HEK293 (cell line): ENCODE data around the gene MARCHF9.

Experiments used
- CTCF ChIA-PET: fragments of 350-600 bp; formaldehyde crosslinking; extraction: SDS; loops from one replicate; lab custom pipeline; 2021; ENCODE audit warnings: antibody characterized with exemption; lab: Yijun Ruan, JAX
- POLR2A ChIA-PET: fragments of 300-600 bp; formaldehyde crosslinking; extraction: SDS; loops from one replicate; lab custom pipeline; 2020; ENCODE audit warnings: antibody characterized with exemption, inconsistent platforms; lab: Yijun Ruan, JAX
- H3K27ac ChIP-seq: fragments of 200-500 bp; sonication (Bioruptor generic); 2 replicates; pipeline ENCODE4 v1.5.1; 2014; ENCODE audit warnings: low read depth, low read length, control low read depth, inconsistent platforms; ENCODE audit errors: extremely low read depth
- H3K36me3 ChIP-seq, 2 experiments: fragments of 200-500 bp in 1 of 2; sonication (Bioruptor generic) in 1 of 2; 1 replicate in 1 of 2; 2 replicates in 1 of 2; pipeline ENCODE4 v1.5.1; 2014 to 2017; ENCODE audit warnings: inconsistent platforms in 2 of 2, low read length in 2 of 2; ENCODE audit not compliant: control insufficient read depth in 2 of 2, insufficient read depth in 1 of 2
- H3K4me1 ChIP-seq: fragments of 200-500 bp; sonication (Bioruptor generic); 2 replicates; pipeline ENCODE4 v1.5.1; 2014; ENCODE audit warnings: mild to moderate bottlenecking, low read length, inconsistent platforms; ENCODE audit not compliant: control insufficient read depth, insufficient read depth
- H3K4me3 ChIP-seq: 2 replicates; pipeline ENCODE4 v1.5.1; 2011; ENCODE audit warnings: low read depth, mild to moderate bottlenecking, control low read depth, low read length, moderate library complexity
- H3K9me3 ChIP-seq: fragments of 200-500 bp; sonication (Bioruptor generic); 2 replicates; pipeline ENCODE4 v1.5.1; 2014; ENCODE audit warnings: low read depth, low read length, inconsistent platforms; ENCODE audit not compliant: control insufficient read depth, insufficient read depth
- GLIS2 ChIP-seq: fragments of 450-650 bp; formaldehyde crosslinking; IDR thresholded peaks from 2 replicates; pipeline ENCODE4 v1.5.1; 2016; ENCODE audit warnings: missing biosample characterization, missing genetic modification characterization
- KLF7 ChIP-seq: fragments of 450-650 bp; formaldehyde crosslinking; IDR thresholded peaks from 2 replicates; pipeline ENCODE4 v1.5.1; 2016; ENCODE audit warnings: missing biosample characterization, missing genetic modification characterization, borderline replicate concordance
- MZF1 ChIP-seq: fragments of 450-650 bp; formaldehyde crosslinking; IDR thresholded peaks from 2 replicates; pipeline ENCODE4 v1.5.1; 2017; ENCODE audit warnings: missing biosample characterization, missing genetic modification characterization, borderline replicate concordance
- SCRT2 ChIP-seq: fragments of 450-650 bp; formaldehyde crosslinking; IDR thresholded peaks from 2 replicates; pipeline ENCODE4 v1.5.1; 2016; ENCODE audit warnings: missing biosample characterization, missing genetic modification characterization
- ZEB2 ChIP-seq: fragments of 450-650 bp; formaldehyde crosslinking; IDR thresholded peaks from 2 replicates; pipeline ENCODE4 v1.5.1; 2016; ENCODE audit warnings: missing biosample characterization, missing genetic modification characterization
- ZFP37 ChIP-seq: fragments of 450-650 bp; formaldehyde crosslinking; IDR thresholded peaks from 2 replicates; pipeline ENCODE4 v1.5.1; 2016; ENCODE audit warnings: missing biosample characterization, missing genetic modification characterization
- ZFP41 ChIP-seq: fragments of 450-650 bp; formaldehyde crosslinking; IDR thresholded peaks from 2 replicates; pipeline ENCODE4 v1.5.1; 2016; ENCODE audit warnings: missing biosample characterization, missing genetic modification characterization, borderline replicate concordance
- ZNF138 ChIP-seq: fragments of 450-650 bp; formaldehyde crosslinking; IDR thresholded peaks from 2 replicates; pipeline ENCODE4 v1.5.1; 2016; ENCODE audit warnings: missing biosample characterization, missing genetic modification characterization, borderline replicate concordance
- ZNF48 ChIP-seq: fragments of 450-650 bp; formaldehyde crosslinking; IDR thresholded peaks from 2 replicates; pipeline ENCODE4 v1.5.1; 2016; ENCODE audit warnings: missing biosample characterization, missing genetic modification characterization
- ZNF585B ChIP-seq: fragments of 450-650 bp; formaldehyde crosslinking; IDR thresholded peaks from 2 replicates; pipeline ENCODE4 v1.5.1; 2016; ENCODE audit warnings: missing biosample characterization, missing genetic modification characterization
- ZNF624 ChIP-seq: fragments of 450-650 bp; formaldehyde crosslinking; IDR thresholded peaks from 2 replicates; pipeline ENCODE4 v1.5.1; 2017; ENCODE audit warnings: missing biosample characterization, missing genetic modification characterization
- ZNF677 ChIP-seq: fragments of 450-650 bp; IDR thresholded peaks from 2 replicates; pipeline ENCODE4 v1.5.0; 2018; ENCODE audit warnings: missing biosample characterization, mild to moderate bottlenecking, missing genetic modification characterization, moderate library complexity
- ZSCAN16 ChIP-seq: fragments of 450-650 bp; formaldehyde crosslinking; IDR thresholded peaks from 2 replicates; pipeline ENCODE4 v1.5.1; 2016; ENCODE audit warnings: missing biosample characterization, missing genetic modification characterization
- TF ChIP-seq, protein P1 (sequence below): fragments of 450-650 bp; formaldehyde crosslinking; IDR thresholded peaks from 2 replicates; pipeline ENCODE4 v1.5.1; 2016; ENCODE audit warnings: missing biosample characterization, missing genetic modification characterization
- TF ChIP-seq, protein P2 (sequence below): fragments of 450-650 bp; IDR thresholded peaks from 2 replicates; pipeline ENCODE4 v1.5.1; 2018; ENCODE audit warnings: missing biosample characterization, missing genetic modification characterization
- TF ChIP-seq, protein P3 (sequence below): fragments of 450-650 bp; formaldehyde crosslinking; IDR thresholded peaks from 2 replicates; pipeline ENCODE4 v1.5.1; 2016; ENCODE audit warnings: missing biosample characterization, missing genetic modification characterization

Gene MARCHF9

DNA sequence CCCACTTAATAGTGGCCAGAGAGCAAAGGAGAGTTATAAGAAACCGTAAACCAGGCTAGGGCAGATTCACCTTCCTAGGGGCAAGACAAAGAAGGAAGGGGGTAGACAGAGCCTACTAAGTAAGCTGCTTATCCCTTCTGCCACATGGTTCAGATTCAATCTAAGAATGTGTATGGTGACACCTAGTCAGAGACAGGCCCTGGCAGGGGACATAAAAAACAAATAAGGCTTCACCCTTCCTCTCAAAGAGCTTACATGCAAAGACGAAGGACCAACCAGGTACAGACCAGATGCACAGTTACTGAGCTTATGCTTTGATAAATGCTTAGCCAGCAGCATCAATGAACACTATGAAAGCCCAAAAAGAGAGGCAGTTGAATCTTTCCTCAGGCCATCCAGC, 7.6 kb downstream of the MARCHF9 start:
- ChIA-PET CTCF (no interaction called here), POLR2A (no interaction called here)
- Histone ChIP-seq H3K36me3 (peaks cover 7 to 39% of the 10 kb centered on the region in 2 experiments), H3K4me1 (peaks cover 12% of the 10 kb centered on the region), H3K9me3 (no peaks in the 10 kb centered on the region), H3K27ac (no peak overlapping the region), H3K4me3 (no peak overlapping the region)
- TF ChIP-seq KLF7 (tag by site-specific recombination) = no peak
- TF ChIP-seq ZNF585B (tag by site-specific recombination) = no peak
- TF ChIP-seq, protein P1, sequence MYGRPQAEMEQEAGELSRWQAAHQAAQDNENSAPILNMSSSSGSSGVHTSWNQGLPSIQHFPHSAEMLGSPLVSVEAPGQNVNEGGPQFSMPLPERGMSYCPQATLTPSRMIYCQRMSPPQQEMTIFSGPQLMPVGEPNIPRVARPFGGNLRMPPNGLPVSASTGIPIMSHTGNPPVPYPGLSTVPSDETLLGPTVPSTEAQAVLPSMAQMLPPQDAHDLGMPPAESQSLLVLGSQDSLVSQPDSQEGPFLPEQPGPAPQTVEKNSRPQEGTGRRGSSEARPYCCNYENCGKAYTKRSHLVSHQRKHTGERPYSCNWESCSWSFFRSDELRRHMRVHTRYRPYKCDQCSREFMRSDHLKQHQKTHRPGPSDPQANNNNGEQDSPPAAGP = no peak
- TF ChIP-seq ZNF677 (tag by site-specific recombination) = no peak
- TF ChIP-seq ZFP37 = no peak
- TF ChIP-seq MZF1 (tag by site-specific recombination) = no peak
- no peak for TF ChIP-seq ZFP41 (tag by site-specific recombination)
- no peak for TF ChIP-seq ZNF624 (tag by site-specific recombination)

DNA sequence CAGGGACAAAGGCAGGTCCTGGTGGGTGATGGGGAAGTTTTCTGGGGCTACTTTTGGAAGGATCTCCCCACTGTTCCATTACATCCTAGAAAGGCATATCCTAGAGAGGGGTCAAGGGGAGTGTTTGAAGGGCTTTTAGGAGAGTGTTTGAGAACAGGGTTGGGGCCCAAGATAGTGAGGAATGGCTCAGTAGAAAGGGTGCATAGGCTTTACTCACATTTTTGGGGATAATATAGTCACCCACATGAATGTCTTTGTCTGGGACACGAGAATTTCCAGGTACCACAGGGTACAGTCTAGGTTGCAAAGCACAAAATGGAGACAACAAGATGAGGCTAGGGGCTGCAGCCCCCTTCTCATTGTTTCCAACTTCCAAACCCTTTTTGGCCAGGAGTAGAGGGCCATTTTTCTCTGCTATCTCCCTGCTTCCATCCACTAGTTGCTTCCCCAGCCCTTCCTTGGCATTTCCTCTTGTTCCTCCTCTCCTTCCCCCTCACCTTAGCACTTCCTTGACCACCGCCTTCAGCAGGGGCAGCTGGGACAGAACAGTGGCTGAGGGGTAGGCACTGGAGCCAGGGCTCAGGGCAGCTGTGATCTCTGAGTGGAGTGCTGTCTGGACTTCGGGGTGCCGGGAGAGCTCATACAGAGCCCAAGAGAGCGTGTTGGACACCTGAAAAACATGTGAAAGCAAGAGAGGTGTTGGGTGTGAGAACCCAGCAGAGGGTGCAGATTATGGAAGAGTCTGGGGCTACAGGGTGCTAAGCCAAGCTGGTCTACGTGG, 9.2 kb downstream of the MARCHF9 start:
- no peak overlapping the region for H3K27ac ChIP-seq
- POLR2A ChIA-PET = interaction anchor here (0.8 kb wide), 1 partner anchor 16 kb away, joined by 3 read pairs; no protein-coding TSS in a partner anchor
- TF ChIP-seq SCRT2 (tag by site-specific recombination) = peak; percentile 60
- TF ChIP-seq, protein P1 = no peak
- TF ChIP-seq, all 188 proteins: peak for 1
- no peak overlapping the region for H3K4me3 ChIP-seq
- CTCF ChIA-PET = interaction anchor here (0.7 to 3.8 kb wide), 4 partner anchors 8 to 141 kb away, joined by 3 to 26 read pairs (median 3); partner anchors contain the start of genes MARCHF9 and TSFM
- H3K9me3 ChIP-seq = no peaks in the 10 kb centered on the region
- peaks cover 15% of the 10 kb centered on the region for H3K4me1 ChIP-seq
- peaks cover 0 to 32% of the 10 kb centered on the region in 2 experiments; a peak in 2 of 3 replicates for H3K36me3 ChIP-seq

DNA sequence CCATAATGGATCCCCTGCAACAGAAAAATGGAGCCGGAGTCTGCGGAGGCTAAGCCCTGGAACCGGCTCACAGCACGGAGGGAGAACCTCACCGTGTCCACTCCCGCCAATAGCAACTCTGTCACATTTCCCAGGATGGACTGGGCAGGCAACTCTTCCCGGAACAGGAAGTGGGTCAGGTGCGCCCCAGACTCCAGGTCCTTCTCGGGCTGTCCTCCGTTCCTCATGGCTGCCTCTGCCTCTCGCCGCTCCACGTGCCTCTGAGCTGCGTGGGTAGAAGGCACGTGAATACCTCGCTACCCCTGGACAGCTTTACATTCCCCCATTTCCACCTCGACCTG, 9.7 kb downstream of the MARCHF9 start:
- TF ChIP-seq ZEB2 (tag by site-specific recombination) (no peak), ZNF138 (tag by site-specific recombination) (no peak), ZSCAN16 (tag by site-specific recombination) (no peak), SCRT2 (tag by site-specific recombination) (no peak), ZNF48 (no peak), GLIS2 (tag by site-specific recombination) (no peak)
- TF ChIP-seq, protein P2, sequence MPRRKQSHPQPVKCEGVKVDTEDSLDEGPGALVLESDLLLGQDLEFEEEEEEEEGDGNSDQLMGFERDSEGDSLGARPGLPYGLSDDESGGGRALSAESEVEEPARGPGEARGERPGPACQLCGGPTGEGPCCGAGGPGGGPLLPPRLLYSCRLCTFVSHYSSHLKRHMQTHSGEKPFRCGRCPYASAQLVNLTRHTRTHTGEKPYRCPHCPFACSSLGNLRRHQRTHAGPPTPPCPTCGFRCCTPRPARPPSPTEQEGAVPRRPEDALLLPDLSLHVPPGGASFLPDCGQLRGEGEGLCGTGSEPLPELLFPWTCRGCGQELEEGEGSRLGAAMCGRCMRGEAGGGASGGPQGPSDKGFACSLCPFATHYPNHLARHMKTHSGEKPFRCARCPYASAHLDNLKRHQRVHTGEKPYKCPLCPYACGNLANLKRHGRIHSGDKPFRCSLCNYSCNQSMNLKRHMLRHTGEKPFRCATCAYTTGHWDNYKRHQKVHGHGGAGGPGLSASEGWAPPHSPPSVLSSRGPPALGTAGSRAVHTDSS (tag by site-specific recombination) = no peak
- TF ChIP-seq, protein P3, sequence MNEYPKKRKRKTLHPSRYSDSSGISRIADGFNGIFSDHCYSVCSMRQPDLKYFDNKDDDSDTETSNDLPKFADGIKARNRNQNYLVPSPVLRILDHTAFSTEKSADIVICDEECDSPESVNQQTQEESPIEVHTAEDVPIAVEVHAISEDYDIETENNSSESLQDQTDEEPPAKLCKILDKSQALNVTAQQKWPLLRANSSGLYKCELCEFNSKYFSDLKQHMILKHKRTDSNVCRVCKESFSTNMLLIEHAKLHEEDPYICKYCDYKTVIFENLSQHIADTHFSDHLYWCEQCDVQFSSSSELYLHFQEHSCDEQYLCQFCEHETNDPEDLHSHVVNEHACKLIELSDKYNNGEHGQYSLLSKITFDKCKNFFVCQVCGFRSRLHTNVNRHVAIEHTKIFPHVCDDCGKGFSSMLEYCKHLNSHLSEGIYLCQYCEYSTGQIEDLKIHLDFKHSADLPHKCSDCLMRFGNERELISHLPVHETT = no peak
- H3K36me3 ChIP-seq = peaks cover 0 to 33% of the 10 kb centered on the region in 2 experiments; a peak in 2 of 3 replicates
- no peak overlapping the region for H3K27ac ChIP-seq
- ChIA-PET CTCF (interaction anchor here (0.7 to 3.8 kb wide), 3 partner anchors 9 to 141 kb away, joined by 3 to 26 read pairs (median 3); partner anchors contain the start of gene MARCHF9), POLR2A (interaction anchor here (0.8 kb wide), 1 partner anchor 15 kb away, joined by 3 read pairs; no protein-coding TSS in a partner anchor)
- no peak overlapping the region for H3K4me3 ChIP-seq
- peaks cover 15% of the 10 kb centered on the region for H3K4me1 ChIP-seq
- H3K9me3 ChIP-seq = no peaks in the 10 kb centered on the region
